ENCODE results near the gene PPARA. TPM values are rescaled to one million over a fixed set of nuclear protein-coding genes. Genes with fewer than 3 reads are reported as not detected.

Gene PPARA
- polyA plus RNA-seq, 1 of the 3 experiments (the other 2 are of a cell fraction), result 4.5 TPM

DNA sequence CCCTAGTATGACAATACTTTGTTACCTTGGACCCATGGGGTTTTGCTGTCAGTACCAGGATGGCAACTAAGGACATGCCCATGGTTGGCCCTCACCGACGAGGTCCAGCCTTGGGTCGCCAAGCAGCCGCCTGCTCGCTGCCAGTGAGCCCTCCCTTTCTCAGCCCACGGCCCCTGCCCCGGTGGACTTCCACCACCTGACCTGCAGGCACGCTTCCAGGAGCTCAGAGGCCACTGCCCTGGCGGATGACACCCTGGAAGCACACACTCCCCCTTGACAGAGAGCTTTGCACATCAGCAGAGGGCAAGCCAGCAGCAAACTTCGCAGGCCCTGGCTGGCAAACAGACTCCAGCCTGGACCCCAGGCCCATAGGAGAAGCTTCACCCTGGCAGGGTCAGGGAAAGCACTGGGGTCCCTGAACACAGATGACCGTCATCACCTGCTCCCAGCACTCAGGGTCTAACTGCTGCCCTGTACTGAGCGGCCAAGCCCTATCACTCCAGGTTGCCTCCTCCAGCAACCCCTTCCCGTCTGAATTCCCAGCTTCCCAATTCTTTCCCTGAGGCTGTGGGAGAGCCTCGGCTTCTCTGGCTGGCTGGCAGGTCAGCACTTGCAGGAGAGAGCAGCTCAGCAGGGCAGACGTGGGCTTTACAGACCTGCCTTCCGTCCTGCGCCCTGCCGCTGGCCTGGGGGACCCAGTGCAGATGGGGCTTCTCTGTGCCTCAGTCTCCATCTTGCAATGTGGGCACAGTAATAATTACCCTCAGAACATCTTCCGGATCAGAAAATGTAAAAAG is 2.7 kb upstream of the PPARA start:
- Histone ChIP-seq H3K9ac (no peak overlapping the region), H3K4me1 (ENCODE audit: control insufficient read depth in 1 of 2, insufficient read depth in 2 of 2, low read depth in 1 of 2, low read length in 1 of 2) (peaks cover 8 to 31% of the 10 kb centered on the region in 2 experiments; a peak in 1 of 4 replicates), H3F3A (replicated peaks; ENCODE audit: insufficient read depth) (peaks cover 10% of the 10 kb centered on the region), H4K20me1 (ENCODE audit: insufficient read depth) (no peaks in the 10 kb centered on the region; the same call in 1 of the 2 replicates), H3K4me3 (ENCODE audit: low read depth in 2 of 2, low read length in 1 of 2) (no peak overlapping the region), H3K4me2 (no peak overlapping the region), H3K9me2 (no peaks in the 10 kb centered on the region), H3K79me2 (ENCODE audit: insufficient read depth) (peaks cover 12% of the 10 kb centered on the region; the same call in 1 of the 2 replicates), H2AFZ (ENCODE audit: low read depth) (no peak overlapping the region), H3K9me3 (no peaks in the 10 kb centered on the region), H3K27me3 (ENCODE audit: insufficient read depth) (peaks cover 9% of the 10 kb centered on the region; the same call in 1 of the 2 replicates), H3K27ac (ENCODE audit: low read depth in 2 of 2, low read length in 1 of 2) (no peak overlapping the region), H3K36me3 (replicated peaks in 1 of 2; ENCODE audit: control insufficient read depth in 1 of 2, insufficient read depth in 2 of 2, low read length in 1 of 2) (peaks cover 0 to 5% of the 10 kb centered on the region in 2 experiments)
- WGBS (ENCODE audit: low lambda C conversion rate), result 65% methylated on average over 8 of the region's 19 CpGs
- ChIA-PET CTCF (interaction anchor here (0.7 to 1.7 kb wide), 5 partner anchors 25 to 167 kb away, joined by 3 to 6 read pairs (median 5); no protein-coding TSS in a partner anchor), POLR2A (interaction anchor here (2.2 kb wide), 1 partner anchor 120 kb away, joined by 6 read pairs; the partner anchor contains the start of gene TTC38)
- TF ChIP-seq FOXM1 (IDR thresholded peaks at IDR 0.05; ENCODE audit: low read depth) (no peak), TCF12 (IDR thresholded peaks at IDR 0.05) (no peak)
- no peak for DNase-seq

DNA sequence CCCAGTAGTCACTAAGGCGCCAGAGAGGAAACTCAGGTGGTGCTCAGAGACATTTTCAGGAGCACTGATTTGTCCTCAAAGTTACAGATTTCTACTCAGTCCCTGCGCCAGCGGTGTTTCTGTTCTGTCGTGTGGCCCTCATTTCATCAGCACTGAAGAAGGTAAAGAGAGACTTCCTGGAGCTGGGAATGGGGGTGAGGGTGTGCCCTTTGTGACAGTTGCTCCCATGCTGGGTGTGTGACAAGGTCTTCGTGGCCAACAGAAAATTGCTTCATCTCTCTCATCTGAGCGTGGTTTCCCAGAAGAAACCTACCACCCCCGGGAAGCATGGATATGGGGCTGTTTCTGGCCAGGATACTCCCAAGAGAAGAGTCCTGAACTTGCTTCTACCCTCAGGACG is 2.0 kb upstream of the PPARA start:
- Histone ChIP-seq H3K4me2 (no peak overlapping the region), H3K36me3 (replicated peaks in 1 of 2; ENCODE audit: control insufficient read depth in 1 of 2, insufficient read depth in 2 of 2, low read length in 1 of 2) (peaks cover 0 to 6% of the 10 kb centered on the region in 2 experiments), H4K20me1 (ENCODE audit: insufficient read depth) (no peaks in the 10 kb centered on the region; the same call in 1 of the 2 replicates), H3K4me1 (ENCODE audit: control insufficient read depth in 1 of 2, insufficient read depth in 2 of 2, low read depth in 1 of 2, low read length in 1 of 2) (peaks cover 8 to 32% of the 10 kb centered on the region in 2 experiments; a peak in 1 of 4 replicates), H2AFZ (ENCODE audit: low read depth) (no peak overlapping the region), H3K9me2 (no peaks in the 10 kb centered on the region), H3K9ac (no peak overlapping the region), H3K27ac (ENCODE audit: low read depth in 2 of 2, low read length in 1 of 2) (no peak overlapping the region), H3F3A (replicated peaks; ENCODE audit: insufficient read depth) (peaks cover 10% of the 10 kb centered on the region), H3K79me2 (ENCODE audit: insufficient read depth) (peaks cover 12% of the 10 kb centered on the region; the same call in 1 of the 2 replicates), H3K9me3 (no peaks in the 10 kb centered on the region), H3K4me3 (ENCODE audit: low read depth in 2 of 2, low read length in 1 of 2) (no peak overlapping the region), H3K27me3 (ENCODE audit: insufficient read depth) (peaks cover 9% of the 10 kb centered on the region; the same call in 1 of the 2 replicates)
- CTCF ChIA-PET, result interaction anchor here (0.7 to 1.7 kb wide), 3 partner anchors 26 to 90 kb away, joined by 3 to 6 read pairs (median 5); no protein-coding TSS in a partner anchor
- POLR2A ChIA-PET, result interaction anchor here (2.2 kb wide), 1 partner anchor 119 kb away, joined by 6 read pairs; the partner anchor contains the start of gene TTC38
- DNase-seq, result no peak
- WGBS (ENCODE audit: low lambda C conversion rate), result 89% methylated on average over 5 of the region's 8 CpGs
- TF ChIP-seq RCOR1 (IDR thresholded peaks at IDR 0.05; ENCODE audit: low read length) (no peak), SIN3A (IDR thresholded peaks at IDR 0.05; ENCODE audit: borderline replicate concordance, low read depth, low read length) (no peak), POLR2AphosphoS5 (IDR thresholded peaks at IDR 0.05; ENCODE audit: low read depth, low read length) (no peak), RXRA (IDR thresholded peaks at IDR 0.05; ENCODE audit: borderline replicate concordance, low read depth) (no peak), GABPA (IDR thresholded peaks at IDR 0.05; ENCODE audit: low read depth) (no peak), RFX5 (IDR thresholded peaks at IDR 0.05; ENCODE audit: low read length) (no peak)
- TF ChIP-seq, protein P1, sequence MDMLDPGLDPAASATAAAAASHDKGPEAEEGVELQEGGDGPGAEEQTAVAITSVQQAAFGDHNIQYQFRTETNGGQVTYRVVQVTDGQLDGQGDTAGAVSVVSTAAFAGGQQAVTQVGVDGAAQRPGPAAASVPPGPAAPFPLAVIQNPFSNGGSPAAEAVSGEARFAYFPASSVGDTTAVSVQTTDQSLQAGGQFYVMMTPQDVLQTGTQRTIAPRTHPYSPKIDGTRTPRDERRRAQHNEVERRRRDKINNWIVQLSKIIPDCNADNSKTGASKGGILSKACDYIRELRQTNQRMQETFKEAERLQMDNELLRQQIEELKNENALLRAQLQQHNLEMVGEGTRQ (IDR thresholded peaks at IDR 0.05; ENCODE audit: borderline replicate concordance, low read depth, low read length), result no peak
- TF ChIP-seq, protein P2, sequence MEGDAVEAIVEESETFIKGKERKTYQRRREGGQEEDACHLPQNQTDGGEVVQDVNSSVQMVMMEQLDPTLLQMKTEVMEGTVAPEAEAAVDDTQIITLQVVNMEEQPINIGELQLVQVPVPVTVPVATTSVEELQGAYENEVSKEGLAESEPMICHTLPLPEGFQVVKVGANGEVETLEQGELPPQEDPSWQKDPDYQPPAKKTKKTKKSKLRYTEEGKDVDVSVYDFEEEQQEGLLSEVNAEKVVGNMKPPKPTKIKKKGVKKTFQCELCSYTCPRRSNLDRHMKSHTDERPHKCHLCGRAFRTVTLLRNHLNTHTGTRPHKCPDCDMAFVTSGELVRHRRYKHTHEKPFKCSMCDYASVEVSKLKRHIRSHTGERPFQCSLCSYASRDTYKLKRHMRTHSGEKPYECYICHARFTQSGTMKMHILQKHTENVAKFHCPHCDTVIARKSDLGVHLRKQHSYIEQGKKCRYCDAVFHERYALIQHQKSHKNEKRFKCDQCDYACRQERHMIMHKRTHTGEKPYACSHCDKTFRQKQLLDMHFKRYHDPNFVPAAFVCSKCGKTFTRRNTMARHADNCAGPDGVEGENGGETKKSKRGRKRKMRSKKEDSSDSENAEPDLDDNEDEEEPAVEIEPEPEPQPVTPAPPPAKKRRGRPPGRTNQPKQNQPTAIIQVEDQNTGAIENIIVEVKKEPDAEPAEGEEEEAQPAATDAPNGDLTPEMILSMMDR (IDR thresholded peaks at IDR 0.05), result no peak
